H1 (cell line): ENCODE data around the gene SCP2. TPM values are rescaled to one million over a fixed set of nuclear protein-coding genes. Genes with fewer than 3 reads are reported as not detected.

Source experiments
- ASH2L ChIP-seq: fragments of 200-600, 300-600 bp; sonication (generic); IDR thresholded peaks from one replicate; pipeline ENCODE4 v1.7.1; 2017; ENCODE audit warnings: low read length
- ATF3 ChIP-seq: IDR thresholded peaks from 2 replicates; pipeline ENCODE4 v1.6.1; 2011; ENCODE audit warnings: low read depth, mild to moderate bottlenecking, low read length; ENCODE audit not compliant: insufficient read depth
- PHF8 ChIP-seq: fragments of 200-600 bp; sonication (generic); conservative IDR thresholded peaks from 2 replicates; pipeline ENCODE4 v1.7.1; 2012; ENCODE audit warnings: low read depth, mild to moderate bottlenecking, inconsistent platforms, low read length, moderate library complexity
- SP2 ChIP-seq: IDR thresholded peaks from 2 replicates; pipeline ENCODE4 v1.6.1; 2012; ENCODE audit warnings: mild to moderate bottlenecking, low read length, inconsistent platforms
- TEAD4 ChIP-seq: IDR thresholded peaks from 2 replicates; pipeline ENCODE4 v1.6.1; 2012; ENCODE audit warnings: low read depth, low read length, inconsistent platforms, mixed read lengths
- polyA plus RNA-seq, 7 experiments: library from polyadenylated mRNA; depleted of rRNA in 3 of 7; stranded (reverse) in 5 of 7; unstranded in 2 of 7; fragments of >200 nt in 5 of 7; fragments of 200-250 nt in 2 of 7; gene quantifications; 1 replicate in 5 of 7; 2 replicates in 1 of 7; 4 replicates in 1 of 7; pipeline versions ENCODE4 v1.2.1 to v1.2.3, GENCODE V29; 2011 to 2013; ENCODE audit warnings: missing spikeins in 2 of 7, mixed read lengths in 2 of 7
- total RNA-seq: library from RNA; stranded (reverse); fragmentation: NEBNext Ultra II Directional; extraction: Animal tissue kit (Norgen Biotek cat#: 25700); gene quantifications from 2 replicates; pipeline ENCODE4 v1.2.1, GENCODE V29; 2021
- TF ChIP-seq, protein P1 (sequence below): fragments of 300-600 bp; sonication (generic); IDR thresholded peaks from 2 replicates; pipeline ENCODE4 v1.7.1; 2012; ENCODE audit warnings: low read length, moderate library complexity, mild to moderate bottlenecking, inconsistent platforms; ENCODE audit not compliant: insufficient replicate concordance

Gene SCP2
- total and polyA plus RNA-seq, 2 of the 8 experiments (the other 6 are each of a cell fraction or from before 2014, with no cell fraction given), result 20.9 to 54.3 TPM

DNA sequence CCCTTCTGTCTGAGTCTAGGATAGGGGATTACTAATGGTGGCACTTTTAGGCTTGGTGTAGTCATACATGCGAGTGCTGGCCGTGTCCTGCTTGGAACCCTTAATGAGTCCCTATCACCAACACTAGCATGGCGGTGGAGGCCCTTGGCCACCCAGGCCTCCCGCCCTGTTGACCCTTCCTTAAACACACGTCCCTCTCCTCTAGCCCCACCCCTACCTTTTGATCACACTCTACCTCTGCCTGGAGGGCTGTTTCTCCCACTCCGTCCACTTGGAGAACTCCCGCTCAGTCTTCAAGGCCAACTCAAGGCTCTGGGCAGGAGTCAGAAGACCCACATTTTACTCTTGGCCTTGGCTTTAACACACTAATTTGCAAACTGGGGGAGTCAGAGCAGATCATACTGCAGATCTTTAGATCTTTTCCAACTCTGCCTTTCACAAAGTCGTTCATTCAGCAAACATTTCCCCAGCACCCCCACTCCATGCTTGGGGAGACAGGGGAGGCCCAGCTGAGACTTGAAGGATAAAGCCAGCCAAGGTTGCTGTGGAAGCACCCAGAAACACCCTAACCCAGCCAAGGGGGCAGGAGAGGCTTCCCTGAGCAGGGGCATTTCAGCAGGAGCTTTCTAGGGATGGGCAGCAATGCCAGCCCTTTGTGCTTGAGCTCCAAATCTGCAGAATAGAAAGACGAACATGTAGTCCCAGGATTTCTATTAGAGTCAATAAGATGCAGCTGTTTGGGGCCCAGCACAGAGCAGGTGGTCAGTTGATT is 136.9 kb downstream of the SCP2 start (continued):
- no peak for TF ChIP-seq ATF3
- TF ChIP-seq SP2, result no peak
- TF ChIP-seq, protein P1, sequence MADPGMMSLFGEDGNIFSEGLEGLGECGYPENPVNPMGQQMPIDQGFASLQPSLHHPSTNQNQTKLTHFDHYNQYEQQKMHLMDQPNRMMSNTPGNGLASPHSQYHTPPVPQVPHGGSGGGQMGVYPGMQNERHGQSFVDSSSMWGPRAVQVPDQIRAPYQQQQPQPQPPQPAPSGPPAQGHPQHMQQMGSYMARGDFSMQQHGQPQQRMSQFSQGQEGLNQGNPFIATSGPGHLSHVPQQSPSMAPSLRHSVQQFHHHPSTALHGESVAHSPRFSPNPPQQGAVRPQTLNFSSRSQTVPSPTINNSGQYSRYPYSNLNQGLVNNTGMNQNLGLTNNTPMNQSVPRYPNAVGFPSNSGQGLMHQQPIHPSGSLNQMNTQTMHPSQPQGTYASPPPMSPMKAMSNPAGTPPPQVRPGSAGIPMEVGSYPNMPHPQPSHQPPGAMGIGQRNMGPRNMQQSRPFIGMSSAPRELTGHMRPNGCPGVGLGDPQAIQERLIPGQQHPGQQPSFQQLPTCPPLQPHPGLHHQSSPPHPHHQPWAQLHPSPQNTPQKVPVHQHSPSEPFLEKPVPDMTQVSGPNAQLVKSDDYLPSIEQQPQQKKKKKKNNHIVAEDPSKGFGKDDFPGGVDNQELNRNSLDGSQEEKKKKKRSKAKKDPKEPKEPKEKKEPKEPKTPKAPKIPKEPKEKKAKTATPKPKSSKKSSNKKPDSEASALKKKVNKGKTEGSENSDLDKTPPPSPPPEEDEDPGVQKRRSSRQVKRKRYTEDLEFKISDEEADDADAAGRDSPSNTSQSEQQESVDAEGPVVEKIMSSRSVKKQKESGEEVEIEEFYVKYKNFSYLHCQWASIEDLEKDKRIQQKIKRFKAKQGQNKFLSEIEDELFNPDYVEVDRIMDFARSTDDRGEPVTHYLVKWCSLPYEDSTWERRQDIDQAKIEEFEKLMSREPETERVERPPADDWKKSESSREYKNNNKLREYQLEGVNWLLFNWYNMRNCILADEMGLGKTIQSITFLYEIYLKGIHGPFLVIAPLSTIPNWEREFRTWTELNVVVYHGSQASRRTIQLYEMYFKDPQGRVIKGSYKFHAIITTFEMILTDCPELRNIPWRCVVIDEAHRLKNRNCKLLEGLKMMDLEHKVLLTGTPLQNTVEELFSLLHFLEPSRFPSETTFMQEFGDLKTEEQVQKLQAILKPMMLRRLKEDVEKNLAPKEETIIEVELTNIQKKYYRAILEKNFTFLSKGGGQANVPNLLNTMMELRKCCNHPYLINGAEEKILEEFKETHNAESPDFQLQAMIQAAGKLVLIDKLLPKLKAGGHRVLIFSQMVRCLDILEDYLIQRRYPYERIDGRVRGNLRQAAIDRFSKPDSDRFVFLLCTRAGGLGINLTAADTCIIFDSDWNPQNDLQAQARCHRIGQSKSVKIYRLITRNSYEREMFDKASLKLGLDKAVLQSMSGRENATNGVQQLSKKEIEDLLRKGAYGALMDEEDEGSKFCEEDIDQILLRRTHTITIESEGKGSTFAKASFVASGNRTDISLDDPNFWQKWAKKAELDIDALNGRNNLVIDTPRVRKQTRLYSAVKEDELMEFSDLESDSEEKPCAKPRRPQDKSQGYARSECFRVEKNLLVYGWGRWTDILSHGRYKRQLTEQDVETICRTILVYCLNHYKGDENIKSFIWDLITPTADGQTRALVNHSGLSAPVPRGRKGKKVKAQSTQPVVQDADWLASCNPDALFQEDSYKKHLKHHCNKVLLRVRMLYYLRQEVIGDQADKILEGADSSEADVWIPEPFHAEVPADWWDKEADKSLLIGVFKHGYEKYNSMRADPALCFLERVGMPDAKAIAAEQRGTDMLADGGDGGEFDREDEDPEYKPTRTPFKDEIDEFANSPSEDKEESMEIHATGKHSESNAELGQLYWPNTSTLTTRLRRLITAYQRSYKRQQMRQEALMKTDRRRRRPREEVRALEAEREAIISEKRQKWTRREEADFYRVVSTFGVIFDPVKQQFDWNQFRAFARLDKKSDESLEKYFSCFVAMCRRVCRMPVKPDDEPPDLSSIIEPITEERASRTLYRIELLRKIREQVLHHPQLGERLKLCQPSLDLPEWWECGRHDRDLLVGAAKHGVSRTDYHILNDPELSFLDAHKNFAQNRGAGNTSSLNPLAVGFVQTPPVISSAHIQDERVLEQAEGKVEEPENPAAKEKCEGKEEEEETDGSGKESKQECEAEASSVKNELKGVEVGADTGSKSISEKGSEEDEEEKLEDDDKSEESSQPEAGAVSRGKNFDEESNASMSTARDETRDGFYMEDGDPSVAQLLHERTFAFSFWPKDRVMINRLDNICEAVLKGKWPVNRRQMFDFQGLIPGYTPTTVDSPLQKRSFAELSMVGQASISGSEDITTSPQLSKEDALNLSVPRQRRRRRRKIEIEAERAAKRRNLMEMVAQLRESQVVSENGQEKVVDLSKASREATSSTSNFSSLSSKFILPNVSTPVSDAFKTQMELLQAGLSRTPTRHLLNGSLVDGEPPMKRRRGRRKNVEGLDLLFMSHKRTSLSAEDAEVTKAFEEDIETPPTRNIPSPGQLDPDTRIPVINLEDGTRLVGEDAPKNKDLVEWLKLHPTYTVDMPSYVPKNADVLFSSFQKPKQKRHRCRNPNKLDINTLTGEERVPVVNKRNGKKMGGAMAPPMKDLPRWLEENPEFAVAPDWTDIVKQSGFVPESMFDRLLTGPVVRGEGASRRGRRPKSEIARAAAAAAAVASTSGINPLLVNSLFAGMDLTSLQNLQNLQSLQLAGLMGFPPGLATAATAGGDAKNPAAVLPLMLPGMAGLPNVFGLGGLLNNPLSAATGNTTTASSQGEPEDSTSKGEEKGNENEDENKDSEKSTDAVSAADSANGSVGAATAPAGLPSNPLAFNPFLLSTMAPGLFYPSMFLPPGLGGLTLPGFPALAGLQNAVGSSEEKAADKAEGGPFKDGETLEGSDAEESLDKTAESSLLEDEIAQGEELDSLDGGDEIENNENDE, result no peak
- TF ChIP-seq TEAD4, result no peak
- TF ChIP-seq PHF8, result no peak
- no peak for TF ChIP-seq ASH2L
